ENCODE results near the gene KIFC3.

Gene KIFC3

DNA sequence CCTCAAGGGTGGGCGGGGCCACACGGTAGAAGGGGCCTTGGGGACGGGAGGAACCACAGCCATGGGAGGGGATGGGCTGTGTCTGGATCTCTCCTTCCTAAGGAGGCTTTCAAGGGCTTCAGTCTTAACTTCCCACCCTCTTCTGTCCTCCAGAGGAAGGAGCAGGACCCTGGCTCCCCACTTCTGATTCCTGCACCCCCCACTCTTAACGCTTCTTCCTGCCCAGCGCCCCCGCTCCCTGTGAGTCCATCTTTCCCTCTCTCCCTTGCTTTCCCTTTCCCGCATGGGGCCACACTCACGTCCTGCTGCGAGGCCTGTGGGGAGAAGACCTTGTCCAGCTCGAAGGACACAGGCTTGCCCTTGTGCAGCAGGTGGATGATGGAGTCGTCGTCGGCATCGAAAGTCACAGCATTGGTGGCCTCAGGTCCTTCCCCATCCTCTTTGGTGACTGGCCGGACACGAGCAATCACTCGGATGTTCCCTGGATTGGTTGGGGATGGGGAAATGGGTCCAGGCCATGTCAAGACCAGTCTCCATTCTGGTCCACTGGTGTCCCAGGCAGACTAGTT is 37.0 kb downstream of the KIFC3 start:
- DNase-seq (ENCODE audit: low read depth), result no peak

DNA sequence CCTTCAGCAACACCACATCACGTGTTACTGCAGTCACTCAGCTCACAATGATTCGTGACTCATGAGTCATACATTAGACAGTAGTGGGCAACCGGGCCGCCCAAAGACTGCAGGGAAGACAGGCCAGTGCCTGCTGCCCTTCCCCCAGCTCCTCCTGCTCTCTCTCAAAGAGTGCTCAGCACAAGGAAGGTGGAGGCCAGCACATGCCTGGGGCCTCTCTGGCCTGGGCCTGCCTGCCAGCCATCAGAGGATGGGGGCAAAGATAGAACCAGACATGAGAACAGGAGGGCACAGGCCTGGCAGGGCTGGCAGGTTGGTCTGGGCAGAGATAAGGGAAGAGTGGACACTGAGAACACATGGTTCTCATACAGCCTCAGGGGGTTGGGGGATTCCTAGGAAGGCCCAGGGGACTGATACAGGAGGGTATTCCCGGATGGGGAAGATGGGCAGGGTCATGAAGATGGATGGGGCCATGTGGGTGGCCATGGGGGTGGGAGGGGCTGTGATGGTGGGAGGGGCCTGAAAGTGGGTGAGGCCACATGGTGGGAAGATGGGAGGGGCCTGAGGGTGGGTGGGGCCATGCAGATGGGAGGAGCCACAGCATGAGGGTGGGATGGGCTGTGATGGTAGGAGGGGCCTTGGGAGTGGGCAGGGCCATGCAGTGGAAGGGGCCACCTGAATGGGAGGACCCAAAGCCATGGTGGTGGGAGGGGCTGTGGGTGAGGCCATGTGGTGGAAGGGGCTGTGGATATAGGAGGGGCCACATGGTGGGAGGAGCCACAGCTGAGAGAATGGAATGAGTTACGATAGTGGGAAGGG is 37.7 kb downstream of the KIFC3 start:
- DNase-seq (ENCODE audit: low read depth), result peak; percentile 53

DNA sequence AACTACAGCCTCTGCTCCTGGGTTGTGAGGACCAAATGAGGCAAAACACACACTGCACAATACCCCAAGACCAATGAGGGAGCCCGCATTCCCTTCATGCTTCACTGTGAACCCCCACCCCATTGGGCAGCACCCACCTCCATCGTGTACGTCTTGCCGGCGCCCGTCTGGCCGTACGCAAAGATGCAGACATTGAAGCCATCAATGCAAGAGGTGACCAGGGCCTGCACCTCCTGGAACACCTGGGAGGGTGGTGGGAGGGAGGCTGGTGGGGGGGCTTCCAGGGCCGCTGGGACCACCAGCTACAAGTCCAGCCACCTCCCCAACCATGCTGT is 38.3 kb downstream of the KIFC3 start:
- no peak for DNase-seq (ENCODE audit: low read depth)

DNA sequence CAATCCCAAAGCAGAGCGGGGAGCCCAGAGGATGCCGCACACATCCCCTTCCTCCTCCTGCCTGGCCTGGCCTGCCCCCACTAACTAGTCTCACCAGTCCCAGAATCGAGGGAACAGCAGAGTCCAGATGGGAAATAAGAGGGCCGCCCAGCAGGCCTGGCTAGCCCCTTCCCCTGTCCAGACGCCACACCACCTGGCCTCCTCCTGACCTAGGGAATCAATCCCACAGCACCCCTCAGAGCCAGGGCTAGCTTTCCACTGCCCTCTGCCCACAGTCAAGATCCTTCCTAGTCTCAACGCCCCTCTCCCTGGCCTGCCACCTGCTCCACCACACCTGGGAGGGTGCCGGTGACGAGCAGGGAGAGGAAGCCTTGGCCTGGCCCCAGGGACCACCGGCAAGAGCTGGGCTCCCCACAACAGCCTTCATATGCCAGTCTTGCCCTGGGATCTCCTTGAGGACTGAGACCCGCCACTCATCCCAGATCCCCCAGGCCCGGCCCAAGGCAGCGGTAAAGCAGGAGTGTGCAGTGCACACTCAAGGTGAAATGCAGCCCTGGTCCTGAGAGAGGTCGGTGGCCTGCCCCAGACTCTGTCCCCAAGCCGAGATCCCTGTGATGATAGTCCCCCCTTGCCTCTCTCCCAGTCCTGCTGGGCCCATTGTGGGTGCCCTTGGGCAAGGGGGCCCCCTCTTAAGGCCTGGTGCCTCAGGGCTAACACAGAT is 38.8 kb downstream of the KIFC3 start:
- DNase-seq (ENCODE audit: low read depth), result no peak

DNA sequence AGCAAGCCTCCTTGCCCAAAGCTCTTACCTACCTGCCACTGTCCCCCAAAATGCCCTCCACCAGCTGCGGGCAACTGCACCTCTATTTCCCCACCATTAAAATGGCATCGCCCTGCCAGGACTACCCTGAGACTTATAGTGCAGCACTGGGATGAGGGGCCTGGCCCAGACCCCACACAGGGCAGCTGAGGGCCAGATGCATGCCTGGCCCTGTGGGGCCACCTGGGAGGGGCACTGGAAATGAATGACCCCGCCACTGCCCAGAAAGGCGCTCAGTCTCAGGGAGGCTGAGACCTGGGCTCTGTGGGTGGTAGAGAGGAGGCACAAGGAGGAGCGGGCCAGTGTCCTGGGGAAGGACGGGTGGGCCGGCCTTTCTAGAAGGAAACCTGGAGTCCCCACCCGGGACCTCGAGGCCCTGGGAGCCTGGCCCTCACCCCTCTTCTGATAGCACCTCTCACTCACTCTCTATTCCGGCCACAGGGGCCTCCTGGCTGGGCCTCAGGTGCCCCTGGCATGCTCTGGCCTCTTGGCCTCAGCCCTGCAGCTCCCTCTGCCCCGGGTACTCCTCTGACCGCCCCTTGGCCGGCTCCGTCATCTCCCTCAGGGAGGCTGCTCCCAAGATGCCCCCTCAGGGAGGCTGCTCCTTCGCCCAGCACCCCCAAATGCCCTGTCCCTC is 39.8 kb downstream of the KIFC3 start:
- DNase-seq (ENCODE audit: low read depth), result no peak

DNA sequence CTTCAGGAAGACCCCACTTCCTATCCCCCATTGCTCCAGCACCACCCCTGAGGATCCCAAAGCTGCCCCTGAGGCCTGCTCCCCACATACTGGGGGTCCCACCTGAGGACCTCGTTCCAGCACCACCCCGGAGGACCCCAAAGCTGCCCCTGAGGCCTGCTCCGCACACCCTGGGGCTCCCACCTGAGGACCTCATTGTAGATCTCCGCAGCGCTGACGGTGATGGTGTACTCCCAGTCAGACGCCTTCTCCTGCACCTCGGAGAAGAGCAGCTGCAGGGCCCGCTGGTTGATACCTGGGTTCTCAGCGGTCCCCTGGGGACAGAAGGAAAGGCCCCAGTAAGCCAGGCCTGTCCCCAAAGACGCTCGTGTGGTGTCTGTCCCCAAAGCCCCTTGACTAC is 40.3 kb downstream of the KIFC3 start:
- DNase-seq (ENCODE audit: low read depth), result no peak

DNA sequence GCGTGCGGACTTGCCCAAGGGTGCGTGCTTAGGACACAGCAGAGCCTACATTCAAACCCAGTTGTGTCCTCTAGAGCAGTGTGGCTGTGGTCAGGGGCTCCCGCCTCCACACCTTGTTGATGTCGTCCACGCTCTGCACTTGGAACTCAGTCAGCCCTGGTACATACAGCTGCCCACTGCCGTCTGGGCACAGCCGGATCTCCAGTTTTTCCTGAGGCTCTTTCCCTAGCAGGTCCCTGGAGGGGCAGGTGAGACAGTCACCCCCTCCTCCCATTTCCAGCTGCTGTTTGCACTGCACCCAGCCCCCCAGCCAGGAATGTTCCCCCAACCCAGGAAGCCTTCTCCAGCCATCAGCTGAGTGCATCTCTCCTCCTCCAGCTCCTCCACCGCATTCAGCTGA is 41.0 kb downstream of the KIFC3 start:
- no peak for DNase-seq (ENCODE audit: low read depth)

DNA sequence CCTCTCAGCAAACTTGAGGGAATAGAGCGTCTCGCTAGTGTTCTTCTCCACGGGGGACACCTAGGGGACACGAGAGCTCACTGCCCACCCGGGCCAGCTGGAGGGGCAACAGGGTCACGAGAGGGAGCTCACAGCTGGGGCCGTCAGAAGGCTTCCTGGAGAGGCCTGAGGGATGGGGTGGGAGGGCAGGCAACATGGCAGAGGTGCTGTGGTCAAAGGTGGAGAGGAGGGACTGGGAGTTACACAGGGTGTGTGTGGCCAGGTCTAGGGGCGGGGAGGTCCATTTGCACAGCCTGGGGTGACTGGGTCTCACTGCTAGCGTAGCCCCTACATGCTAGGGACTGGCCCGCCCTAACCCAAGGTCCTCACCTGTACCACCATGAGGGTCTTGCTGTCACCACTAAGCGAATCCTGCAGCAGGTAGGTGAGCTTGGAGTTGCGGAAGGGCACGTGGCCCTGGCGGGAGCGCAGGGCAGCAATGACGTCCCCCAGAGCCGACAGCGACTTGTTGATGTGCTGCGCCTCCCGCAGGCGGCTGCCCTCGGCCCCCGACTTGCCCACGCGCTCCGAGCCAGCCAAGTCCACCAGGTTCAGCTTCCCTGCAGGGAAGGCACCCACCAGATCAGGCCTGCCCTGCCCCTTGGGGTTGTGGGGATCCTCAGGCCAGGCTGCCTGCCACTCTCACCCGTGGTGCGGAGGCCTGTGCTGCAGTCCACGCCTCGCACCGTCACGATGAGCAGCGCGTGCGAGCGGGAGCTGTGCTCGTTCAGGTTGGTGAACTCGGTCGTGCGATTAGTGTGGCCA is 41.7 kb downstream of the KIFC3 start:
- DNase-seq (ENCODE audit: low read depth), result no peak

DNA sequence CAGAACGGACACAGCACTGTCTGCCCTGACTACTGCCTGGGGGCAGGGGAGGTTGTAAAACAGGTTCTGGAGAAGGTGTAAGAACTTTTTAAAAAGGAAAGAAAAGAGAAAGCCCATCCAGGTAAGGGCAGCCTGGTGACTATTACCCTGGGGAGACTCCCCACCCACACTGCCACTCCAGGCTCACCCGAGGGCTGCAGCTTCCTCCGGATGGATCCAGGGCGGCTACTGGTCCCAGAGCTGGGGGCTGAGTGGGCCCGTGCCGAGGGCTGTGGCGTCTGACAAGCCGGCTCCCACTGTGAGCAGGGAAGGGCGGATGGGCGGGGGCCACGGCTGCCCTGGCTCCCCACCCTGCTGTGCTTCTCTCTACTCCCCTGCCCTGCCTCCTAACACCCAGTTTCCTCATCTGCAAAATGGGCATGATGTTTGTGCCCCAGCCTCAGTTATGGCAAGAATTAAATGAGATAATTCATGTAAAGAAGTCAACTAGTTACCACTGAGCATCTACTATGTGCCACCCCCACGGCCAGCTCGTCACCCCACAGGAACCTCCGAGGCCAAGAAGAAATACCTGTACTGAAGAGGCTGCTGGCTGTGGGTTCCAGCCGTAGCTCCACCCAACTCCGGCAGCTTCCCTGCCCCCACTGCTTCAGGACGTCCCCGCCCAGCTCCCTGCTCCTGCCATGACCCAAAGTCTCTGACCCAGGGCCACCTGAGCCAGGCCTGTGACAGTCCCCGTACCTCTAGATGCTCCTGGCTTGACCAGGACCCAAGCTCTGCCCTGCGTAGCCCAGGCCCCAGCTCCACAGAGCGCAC is 42.5 kb downstream of the KIFC3 start:
- DNase-seq (ENCODE audit: low read depth), result no peak

DNA sequence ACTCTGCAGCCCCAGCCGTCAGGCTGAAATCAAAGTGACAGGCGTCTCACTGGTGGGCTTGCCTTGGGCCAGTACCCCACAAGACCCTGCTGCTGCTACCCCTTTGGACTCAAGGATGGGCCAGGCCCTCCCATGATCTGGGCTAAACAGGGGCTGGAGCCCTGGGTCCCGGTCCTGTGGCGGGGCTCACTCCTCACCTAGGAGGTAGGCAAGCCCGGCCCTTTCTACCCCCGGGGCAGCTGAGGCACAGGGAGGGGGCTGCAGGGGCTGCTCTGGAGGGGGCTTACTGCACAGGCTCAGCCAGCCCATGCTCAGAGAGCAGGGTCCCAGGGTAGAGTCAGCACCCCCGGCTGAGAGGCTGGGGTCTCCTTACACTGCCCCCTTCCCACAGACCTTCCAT is 43.2 kb downstream of the KIFC3 start:
- no peak for DNase-seq (ENCODE audit: low read depth)

DNA sequence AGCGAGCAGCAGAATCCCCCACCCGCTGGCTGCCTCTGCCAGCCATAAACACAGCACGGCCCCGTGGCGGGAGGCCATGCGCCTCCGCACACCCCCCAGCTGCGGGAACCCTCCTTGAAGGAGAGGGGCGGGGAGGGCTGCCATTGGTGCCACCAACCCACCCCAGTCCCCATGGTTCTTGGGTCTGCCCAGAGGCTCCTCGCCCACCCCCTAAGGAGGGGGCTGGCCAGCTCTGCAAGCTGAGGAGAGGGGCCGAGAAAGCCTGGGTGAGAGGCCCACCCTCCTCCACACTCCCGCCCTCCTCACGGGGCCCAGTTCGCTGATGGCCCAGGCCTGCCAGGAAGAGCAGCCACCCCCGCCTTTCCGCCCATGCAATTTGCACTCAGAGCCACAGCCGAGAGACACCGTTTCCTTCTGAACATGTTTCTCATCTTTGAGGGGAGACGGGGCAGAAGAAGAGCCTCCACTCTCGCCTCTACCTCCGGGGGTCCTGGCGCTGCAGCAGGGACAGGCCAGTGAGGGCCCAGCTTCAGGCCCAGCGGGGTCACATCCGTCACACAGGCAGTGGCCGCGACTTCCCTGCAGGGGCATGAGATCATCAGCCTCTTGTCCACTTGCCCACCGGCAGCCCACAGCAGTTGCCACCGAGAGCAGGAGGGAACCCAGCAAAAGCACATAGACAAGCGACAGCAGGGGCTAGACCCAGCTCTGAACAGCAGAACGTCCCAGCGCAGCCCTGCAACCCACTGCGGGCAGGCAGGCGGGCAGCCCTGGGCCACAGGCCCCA is 43.8 kb downstream of the KIFC3 start:
- no peak for DNase-seq (ENCODE audit: low read depth)

DNA sequence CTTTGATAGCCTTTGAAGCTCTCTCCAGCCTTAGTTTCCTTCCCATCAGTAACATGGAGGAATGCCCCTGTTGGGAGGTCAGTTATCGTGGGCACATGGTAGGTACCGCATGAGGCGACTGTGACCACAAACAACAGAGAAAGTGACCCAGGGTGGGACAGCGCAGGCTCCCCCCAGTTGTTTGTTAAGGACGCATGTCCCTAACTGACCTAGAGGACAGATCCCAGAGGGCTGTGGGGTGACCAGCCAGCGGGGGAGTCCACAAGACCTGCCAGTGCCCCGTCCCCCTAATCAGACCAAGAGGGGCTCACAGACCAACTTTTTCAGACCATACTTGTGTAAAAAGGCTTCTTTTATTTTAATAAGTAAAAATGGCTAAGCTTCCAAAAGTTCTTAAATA is 44.4 kb downstream of the KIFC3 start:
- DNase-seq (ENCODE audit: low read depth), result no peak

DNA sequence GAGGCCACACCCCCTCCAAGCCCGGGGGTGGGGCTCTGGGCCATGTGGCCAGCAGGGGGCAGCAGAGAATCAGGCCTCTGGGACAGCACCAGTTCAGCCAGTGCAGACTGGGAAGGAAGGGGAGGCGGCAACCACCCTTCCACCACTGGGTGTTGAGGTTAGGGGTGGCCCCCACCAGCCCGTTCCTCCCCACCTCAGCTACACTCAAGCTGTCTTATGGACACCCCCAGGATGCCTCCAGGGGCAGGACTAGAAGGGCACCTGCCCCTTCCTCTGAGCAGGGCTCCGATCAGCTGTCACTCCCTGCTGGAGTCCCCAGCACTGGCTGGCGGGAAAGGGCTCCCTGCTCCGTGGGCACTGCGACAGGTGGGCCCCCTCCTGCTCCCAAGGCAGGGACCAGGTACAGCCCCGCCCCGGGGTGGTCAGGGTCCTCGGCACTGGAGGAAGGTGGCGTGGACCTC is 44.9 kb downstream of the KIFC3 start:
- peak; percentile 36 for DNase-seq (ENCODE audit: low read depth)

DNA sequence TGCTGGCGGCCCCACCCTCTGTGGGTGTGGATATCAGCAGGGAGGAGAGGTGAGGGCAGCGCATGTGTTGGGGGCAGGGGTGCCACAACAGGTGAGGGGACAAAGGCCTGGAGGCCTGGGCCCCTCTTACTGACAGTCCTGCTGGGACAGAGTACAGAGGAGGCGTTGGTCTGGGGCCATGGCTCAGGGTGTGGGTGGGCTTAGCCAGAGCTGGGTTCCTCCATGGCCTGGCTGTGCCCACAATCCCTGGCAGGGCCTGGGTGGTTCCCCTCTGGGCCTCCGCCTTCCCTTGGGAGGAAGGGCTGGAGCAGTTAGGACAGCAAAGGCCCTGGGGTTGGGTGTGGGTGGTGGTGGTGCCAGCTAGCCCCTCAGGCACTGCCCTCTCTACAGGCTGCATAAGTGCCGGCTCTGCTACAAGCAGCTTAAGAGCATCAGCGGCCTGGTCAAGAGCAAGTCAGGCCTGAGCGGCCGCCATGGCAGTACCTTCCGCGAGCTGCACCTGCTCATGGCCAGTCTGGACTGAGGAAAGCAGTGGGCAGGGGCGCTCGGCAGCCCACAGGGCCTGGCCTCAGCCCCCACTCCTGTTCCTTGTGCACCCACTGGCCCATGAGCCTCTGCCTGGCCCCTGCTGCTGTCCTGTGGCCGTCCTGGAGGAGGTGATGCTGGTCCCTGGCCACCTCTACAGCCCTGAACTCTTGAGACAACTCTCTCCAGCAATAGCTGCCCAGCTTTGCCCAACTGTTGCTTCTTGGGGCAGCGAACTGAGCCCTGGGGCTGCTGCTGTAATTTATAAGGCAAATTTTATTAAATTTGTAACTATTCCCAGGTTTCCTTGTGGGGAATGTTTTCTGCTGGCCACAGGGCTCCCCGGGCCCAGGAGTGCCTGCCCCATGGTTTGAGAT is 45.6 kb downstream of the KIFC3 start:
- DNase-seq (ENCODE audit: low read depth), result no peak

DNA sequence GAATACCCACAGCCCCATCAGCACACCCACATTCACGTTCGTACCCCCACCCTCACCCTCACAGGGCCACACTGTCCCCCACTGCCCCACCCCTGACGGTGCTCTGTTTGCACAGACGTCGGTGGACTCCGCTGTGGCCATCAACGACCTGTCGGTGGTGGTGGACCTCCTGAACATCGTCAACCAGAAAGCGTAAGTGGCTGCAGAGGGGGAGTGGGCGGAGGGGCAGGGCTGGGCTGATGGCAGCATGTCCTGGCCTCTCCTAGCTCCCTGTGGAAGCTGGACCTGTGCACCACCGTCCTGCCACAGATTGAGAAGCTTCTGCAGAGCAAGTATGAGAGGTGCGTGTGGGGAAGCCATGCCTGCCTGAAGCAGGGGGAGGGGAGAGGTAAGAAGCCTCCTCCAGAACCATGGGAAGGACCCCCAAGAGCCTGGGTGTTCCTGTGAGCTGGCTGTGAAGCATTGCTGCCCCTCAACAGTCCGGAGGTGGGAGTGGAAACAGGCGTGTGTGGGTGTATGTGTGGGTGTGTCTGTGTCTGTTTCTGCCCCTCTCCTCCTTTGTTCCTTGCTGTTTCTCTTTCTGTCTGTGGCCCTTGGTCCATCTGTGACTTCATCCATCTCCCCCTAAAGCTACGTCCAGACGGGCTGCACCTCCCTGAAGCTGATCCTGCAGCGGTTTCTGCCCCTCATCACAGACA is 46.4 kb downstream of the KIFC3 start:
- no peak for DNase-seq (ENCODE audit: low read depth)

DNA sequence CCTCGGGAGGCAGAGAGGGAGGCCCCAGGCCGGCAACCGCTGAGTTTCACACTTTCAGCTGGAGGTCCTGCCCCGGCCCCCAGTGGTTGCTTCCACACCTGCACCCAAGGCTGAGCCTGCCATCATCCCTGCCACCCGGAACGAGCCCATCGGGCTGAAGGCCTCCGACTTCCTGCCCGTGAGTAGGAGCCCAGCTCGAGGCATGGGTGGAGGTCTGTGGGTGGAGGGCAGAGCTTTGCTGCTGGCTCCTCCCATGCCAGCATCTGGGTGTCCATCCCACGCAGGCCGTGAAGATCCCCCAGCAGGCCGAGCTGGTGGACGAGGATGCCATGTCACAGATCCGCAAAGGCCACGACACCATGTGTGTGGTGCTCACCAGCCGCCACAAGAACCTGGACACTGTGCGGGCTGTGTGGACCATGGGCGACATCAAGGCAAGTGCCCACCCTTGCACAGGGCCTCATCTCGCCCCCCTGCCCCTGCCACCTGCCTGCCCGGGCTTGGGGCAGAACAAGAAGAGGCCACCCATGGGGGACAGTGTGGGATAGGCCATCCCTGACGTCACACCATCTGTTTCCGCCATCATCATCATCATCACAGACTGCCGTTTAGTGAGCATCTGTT is 47.1 kb downstream of the KIFC3 start:
- no peak for DNase-seq (ENCODE audit: low read depth)

DNA sequence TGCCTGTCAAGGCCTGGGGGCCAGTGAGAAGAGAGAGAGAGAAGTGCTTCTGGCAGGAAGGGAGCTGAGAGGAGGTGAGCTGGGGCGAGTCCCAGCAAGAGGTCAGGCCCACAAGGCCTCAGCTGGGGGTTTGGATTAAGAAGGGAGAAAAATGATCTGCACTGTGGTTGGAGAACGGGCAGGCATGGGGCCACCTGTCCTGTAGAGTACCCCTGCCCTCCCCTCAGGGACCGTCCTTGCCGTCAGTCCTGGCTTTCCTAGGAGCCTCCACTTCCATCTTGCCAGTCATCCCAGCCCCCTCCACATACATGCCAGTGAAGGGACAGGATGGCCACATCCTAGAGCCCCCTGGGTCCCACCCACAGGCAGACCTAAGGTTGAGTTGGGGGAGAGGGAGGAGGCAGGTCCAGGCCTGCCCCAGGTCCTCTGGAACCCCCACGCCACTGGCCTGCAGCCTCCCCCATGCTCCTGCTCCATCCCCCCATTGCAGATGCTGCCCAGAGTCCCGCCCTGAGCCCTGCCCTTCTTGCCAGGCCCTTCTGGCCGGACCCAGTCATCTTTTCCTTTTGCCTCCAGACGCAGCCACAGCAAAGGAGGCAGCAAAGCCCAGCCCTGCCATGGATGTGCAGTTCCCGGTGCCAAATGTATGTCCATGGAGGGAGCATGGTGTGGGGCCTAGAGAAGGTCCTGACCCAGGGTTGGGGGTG is 47.8 kb downstream of the KIFC3 start:
- no peak for DNase-seq (ENCODE audit: low read depth)

Data from fibroblast of the conjunctiva (primary cell).